ENCODE results near the gene PPP1R26.

DNA sequence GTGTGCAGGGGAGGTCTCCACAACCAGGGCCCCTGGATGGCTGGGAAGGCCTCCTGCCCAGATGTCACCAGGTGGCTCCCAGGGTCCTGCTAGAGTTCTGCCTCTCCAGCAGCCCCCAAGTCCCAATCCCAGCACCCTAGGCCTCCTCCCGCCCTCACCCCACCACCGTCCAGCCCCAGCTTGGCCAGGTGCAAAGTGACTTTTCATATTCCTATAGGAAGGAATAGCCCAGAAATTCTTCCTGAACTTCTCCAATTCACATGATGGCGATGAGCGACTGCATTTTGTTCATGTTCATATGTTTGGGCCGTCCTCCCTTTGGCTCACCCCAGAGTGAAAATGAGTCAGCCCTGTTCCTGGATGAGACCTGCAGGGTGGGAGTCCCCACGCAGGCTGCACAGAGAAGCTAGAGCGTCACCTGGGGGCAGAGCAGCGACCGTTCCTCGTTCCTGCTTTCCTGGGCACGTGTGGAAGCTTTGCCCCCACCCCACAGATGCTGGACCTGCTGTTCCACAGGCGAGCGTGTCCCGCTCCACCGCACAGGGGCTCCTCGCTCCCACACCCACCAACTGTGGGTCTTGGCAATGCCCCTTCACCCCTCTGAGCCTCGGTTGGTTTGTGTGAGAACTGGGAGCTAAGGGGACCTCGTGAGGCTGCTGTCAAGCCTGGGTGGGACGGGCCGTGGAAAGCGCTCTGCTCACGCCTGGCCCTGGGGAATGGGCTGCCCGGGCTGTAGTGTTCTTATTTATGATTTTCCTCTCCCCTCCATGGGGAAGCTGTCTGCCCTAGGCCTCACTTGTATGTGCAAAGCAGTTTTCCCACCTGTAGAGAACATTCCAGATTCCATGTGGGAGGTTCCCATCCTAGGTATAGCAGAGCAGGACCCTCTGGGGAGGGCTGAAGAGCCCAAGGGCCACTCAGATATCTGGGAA is 27.8 kb downstream of the PPP1R26 start:
- TF ChIP-seq, protein P1, sequence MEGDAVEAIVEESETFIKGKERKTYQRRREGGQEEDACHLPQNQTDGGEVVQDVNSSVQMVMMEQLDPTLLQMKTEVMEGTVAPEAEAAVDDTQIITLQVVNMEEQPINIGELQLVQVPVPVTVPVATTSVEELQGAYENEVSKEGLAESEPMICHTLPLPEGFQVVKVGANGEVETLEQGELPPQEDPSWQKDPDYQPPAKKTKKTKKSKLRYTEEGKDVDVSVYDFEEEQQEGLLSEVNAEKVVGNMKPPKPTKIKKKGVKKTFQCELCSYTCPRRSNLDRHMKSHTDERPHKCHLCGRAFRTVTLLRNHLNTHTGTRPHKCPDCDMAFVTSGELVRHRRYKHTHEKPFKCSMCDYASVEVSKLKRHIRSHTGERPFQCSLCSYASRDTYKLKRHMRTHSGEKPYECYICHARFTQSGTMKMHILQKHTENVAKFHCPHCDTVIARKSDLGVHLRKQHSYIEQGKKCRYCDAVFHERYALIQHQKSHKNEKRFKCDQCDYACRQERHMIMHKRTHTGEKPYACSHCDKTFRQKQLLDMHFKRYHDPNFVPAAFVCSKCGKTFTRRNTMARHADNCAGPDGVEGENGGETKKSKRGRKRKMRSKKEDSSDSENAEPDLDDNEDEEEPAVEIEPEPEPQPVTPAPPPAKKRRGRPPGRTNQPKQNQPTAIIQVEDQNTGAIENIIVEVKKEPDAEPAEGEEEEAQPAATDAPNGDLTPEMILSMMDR (IDR thresholded peaks at IDR 0.05; ENCODE audit: insufficient read depth, low read length, poor library complexity, severe bottlenecking): no peak
- no peak for TF ChIP-seq EZH2phosphoT487 (conservative IDR thresholded peaks at IDR 0.05; ENCODE audit: low read length)
